CD4-positive, alpha-beta memory T cell (primary cell): ENCODE results near the gene SCYL2. TPM values are rescaled to one million over a fixed set of nuclear protein-coding genes. Genes with fewer than 3 reads are reported as not detected.

Experiments used
- CTCF ChIA-PET: fragments of 350-600 bp; sonication (Branson Sonifier 250); formaldehyde crosslinking; loops from one replicate; lab custom pipeline; 2021; ENCODE audit warnings: inconsistent platforms; ENCODE audit not compliant: partially characterized antibody; lab: Charles Lee
- POLR2A ChIA-PET: fragments of 350-600 bp; sonication (Branson Sonifier 250); formaldehyde crosslinking; loops from one replicate; lab custom pipeline; 2021; ENCODE audit not compliant: partially characterized antibody; lab: Charles Lee
- DNase-seq, 5 donors: peaks; one replicate each; pipeline versions ENCODE4 v3.0.0 to v3.0.0-alpha.2; 2020 to 2022; ENCODE audit warnings: mixed read lengths in 1 of 5
- H3K27ac ChIP-seq: one replicate; pipeline ENCODE4 v1.7.0; 2013; ENCODE audit warnings: low read depth, low read length
- H3K27me3 ChIP-seq: 2 replicates; pipeline ENCODE4 v1.7.0; 2013; ENCODE audit warnings: mild to moderate bottlenecking, low read length, moderate library complexity; ENCODE audit not compliant: insufficient read depth
- H3K36me3 ChIP-seq: 2 replicates; pipeline ENCODE4 v1.7.0; 2013; ENCODE audit warnings: mild to moderate bottlenecking, low read length, moderate library complexity; ENCODE audit not compliant: insufficient read depth
- H3K4me1 ChIP-seq: 2 replicates; pipeline ENCODE4 v1.7.0; 2013; ENCODE audit warnings: mild to moderate bottlenecking, low read length, moderate library complexity; ENCODE audit not compliant: insufficient read depth
- H3K4me3 ChIP-seq, 2 donors: one replicate each; pipeline ENCODE4 v1.7.0; 2013; ENCODE audit warnings: low read length in 2 of 2, mild to moderate bottlenecking in 1 of 2
- H3K9me3 ChIP-seq, 2 donors: one replicate each; pipeline ENCODE4 v1.7.0; 2013; ENCODE audit warnings: low read length in 2 of 2, control low read depth in 1 of 2; ENCODE audit not compliant: control insufficient read depth in 1 of 2
- H3K27ac Mint-ChIP-seq, 7 donors: one replicate each; pipeline ENCODE4 v1.8.0; 2020 to 2021; ENCODE audit warnings: mixed read lengths in 7 of 7, mild to moderate bottlenecking in 6 of 7, inconsistent platforms in 3 of 7, moderate library complexity in 3 of 7
- H3K27me3 Mint-ChIP-seq, 2 donors: one replicate each; pipeline ENCODE4 v1.8.0; 2020 to 2021; ENCODE audit warnings: mixed read lengths in 2 of 2
- H3K36me3 Mint-ChIP-seq, 2 donors: one replicate each; pipeline ENCODE4 v1.8.0; 2020 to 2021; ENCODE audit warnings: mixed read lengths in 2 of 2, inconsistent platforms in 1 of 2, mild to moderate bottlenecking in 1 of 2
- H3K4me1 Mint-ChIP-seq, 4 donors: one replicate each; pipeline ENCODE4 v1.8.0; 2020 to 2021; ENCODE audit warnings: mixed read lengths in 4 of 4, mild to moderate bottlenecking in 1 of 4
- H3K4me3 Mint-ChIP-seq, 8 donors: one replicate each; pipeline ENCODE4 v1.8.0; 2020 to 2021; ENCODE audit warnings: mixed read lengths in 8 of 8, mild to moderate bottlenecking in 7 of 8, moderate library complexity in 6 of 8, inconsistent platforms in 3 of 8
- H3K9me3 Mint-ChIP-seq, 8 donors: one replicate each; pipeline ENCODE4 v1.8.0; 2020 to 2021; ENCODE audit warnings: mixed read lengths in 8 of 8, mild to moderate bottlenecking in 5 of 8, inconsistent platforms in 3 of 8, moderate library complexity in 1 of 8
- intact Hi-C: fragments of 100-400 bp; cut with micrococcal nuclease; formaldehyde crosslinking; loops from one replicate; pipeline ENCODE4 v1.15.1; 2023
- polyA plus RNA-seq, 2 donors: library from polyadenylated mRNA; unstranded; fragments of 300-500 nt; fragmentation: Illumina TruSeq; gene quantifications; one replicate each; pipeline ENCODE4 v1.2.3, GENCODE V29; 2021
- total RNA-seq, 2 experiments: library from RNA; stranded (reverse); gene quantifications; one replicate each; pipeline ENCODE4 v1.2.3, GENCODE V29; 2021

Gene SCYL2
- total and polyA plus RNA-seq, 4 experiments from 2014 or later: 19.2 to 52.5 (median 33.6) TPM

- H3K4me3 Mint-ChIP-seq: no peak overlapping the region
- DNase-seq: no peak
- Histone ChIP-seq H3K4me3 (no peak overlapping the region), H3K9me3 (no peaks in the 10 kb centered on the region), H3K4me1 (no peaks in the 10 kb centered on the region), H3K27ac (no peak overlapping the region), H3K36me3 (no peaks in the 10 kb centered on the region), H3K27me3 (no peaks in the 10 kb centered on the region)
- intact Hi-C loops: no loop called here
- ChIA-PET POLR2A (no interaction called here), CTCF (interaction anchor here (1.0 kb wide), 1 partner anchor 15 kb away, joined by 3 read pairs; no protein-coding TSS in a partner anchor)
- no peaks in the 10 kb centered on the region for H3K4me1 Mint-ChIP-seq
- H3K27me3 Mint-ChIP-seq: peaks cover 0 to 4% of the 10 kb centered on the region in 2 donors
- peak overlapping the region in 2 of 7 donors; percentile 16 to 17 for H3K27ac Mint-ChIP-seq
- no peaks in the 10 kb centered on the region for H3K36me3 Mint-ChIP-seq
- no peaks in the 10 kb centered on the region for H3K9me3 Mint-ChIP-seq
Measured at GRCh38 chr12:100348657-100349454, 81.9 kb downstream of the SCYL2 start.

GRCh38 chr12:100356644-100357223, 89.8 kb downstream of the SCYL2 start, which contains the start of gene SLC17A8:
TSS of gene SLC17A8 (plus strand) at chr12:100357074. CDS start at chr12:100357392, 318 bp downstream.
- Histone ChIP-seq H3K9me3 (no peaks in the 10 kb centered on the region), H3K36me3 (no peaks in the 10 kb centered on the region), H3K27ac (no peak within 1 kb of the TSS), H3K4me3 (no peak within 1 kb of the TSS), H3K4me1 (no peaks in the 10 kb centered on the region), H3K27me3 (peaks cover 4% of the 10 kb centered on the region)
- ChIA-PET POLR2A (no interaction called here), CTCF (no interaction called here)
- peaks cover 10 to 14% of the 10 kb centered on the region in 2 donors for H3K27me3 Mint-ChIP-seq
- intact Hi-C loops: no loop called here
- no peak within 1 kb of the TSS for H3K4me3 Mint-ChIP-seq
- DNase-seq: no peak
- no peaks in the 10 kb centered on the region for H3K36me3 Mint-ChIP-seq
- H3K4me1 Mint-ChIP-seq: no peaks in the 10 kb centered on the region
- H3K27ac Mint-ChIP-seq: no peak within 1 kb of the TSS
- no peaks in the 10 kb centered on the region for H3K9me3 Mint-ChIP-seq

- H3K36me3 Mint-ChIP-seq: no peaks in the 10 kb centered on the region
- no peaks in the 10 kb centered on the region for H3K9me3 Mint-ChIP-seq
- ChIA-PET POLR2A (no interaction called here), CTCF (no interaction called here)
- Histone ChIP-seq H3K36me3 (no peaks in the 10 kb centered on the region), H3K27ac (no peak overlapping the region), H3K4me3 (no peak overlapping the region), H3K27me3 (peaks cover 4% of the 10 kb centered on the region), H3K4me1 (no peaks in the 10 kb centered on the region), H3K9me3 (no peaks in the 10 kb centered on the region)
- no peak overlapping the region for H3K27ac Mint-ChIP-seq
- no peak overlapping the region for H3K4me3 Mint-ChIP-seq
- peaks cover 7 to 16% of the 10 kb centered on the region in 2 donors for H3K27me3 Mint-ChIP-seq
- no peak for DNase-seq
- intact Hi-C loops: no loop called here
- no peaks in the 10 kb centered on the region for H3K4me1 Mint-ChIP-seq
Measured at GRCh38 chr12:100359248-100359647, 92.3 kb downstream of the SCYL2 start.

- H3K27me3 ChIP-seq: peaks cover 4% of the 10 kb centered on the region
- H3K4me1 ChIP-seq: no peaks in the 10 kb centered on the region
- H3K36me3 Mint-ChIP-seq: no peaks in the 10 kb centered on the region
- H3K36me3 ChIP-seq: no peaks in the 10 kb centered on the region
- intact Hi-C loops: no loop called here
- H3K27ac Mint-ChIP-seq: no peak overlapping the region
- H3K9me3 Mint-ChIP-seq: no peaks in the 10 kb centered on the region
- DNase-seq: no peak
- no peak overlapping the region for H3K27ac ChIP-seq
- no peaks in the 10 kb centered on the region for H3K4me1 Mint-ChIP-seq
- peaks cover 7 to 16% of the 10 kb centered on the region in 2 donors for H3K27me3 Mint-ChIP-seq
- POLR2A ChIA-PET: no interaction called here
- no peaks in the 10 kb centered on the region for H3K9me3 ChIP-seq
- H3K4me3 Mint-ChIP-seq: no peak overlapping the region
- H3K4me3 ChIP-seq: no peak overlapping the region
- CTCF ChIA-PET: interaction anchor here (1.0 kb wide), 1 partner anchor 12 kb away, joined by 3 read pairs; no protein-coding TSS in a partner anchor
Measured at GRCh38 chr12:100359822-100360221, 92.8 kb downstream of the SCYL2 start.

GRCh38 chr12:100360450-100360849, 93.5 kb downstream of the SCYL2 start:
- H3K4me1 Mint-ChIP-seq: no peaks in the 10 kb centered on the region
- Histone ChIP-seq H3K4me3 (no peak overlapping the region), H3K27ac (no peak overlapping the region), H3K4me1 (no peaks in the 10 kb centered on the region), H3K9me3 (no peaks in the 10 kb centered on the region), H3K27me3 (peaks cover 4% of the 10 kb centered on the region), H3K36me3 (no peaks in the 10 kb centered on the region)
- no peak overlapping the region for H3K4me3 Mint-ChIP-seq
- intact Hi-C loops: no loop called here
- no peaks in the 10 kb centered on the region for H3K9me3 Mint-ChIP-seq
- no peak overlapping the region for H3K27ac Mint-ChIP-seq
- ChIA-PET CTCF (interaction anchor here (1.0 kb wide), 1 partner anchor 13 kb away, joined by 3 read pairs; no protein-coding TSS in a partner anchor), POLR2A (no interaction called here)
- no peak for DNase-seq
- H3K36me3 Mint-ChIP-seq: no peaks in the 10 kb centered on the region
- H3K27me3 Mint-ChIP-seq: peaks cover 7 to 16% of the 10 kb centered on the region in 2 donors

- ChIA-PET CTCF (interaction anchor here (1.0 kb wide), 1 partner anchor 16 kb away, joined by 3 read pairs; no protein-coding TSS in a partner anchor), POLR2A (no interaction called here)
- no peak overlapping the region for H3K4me3 Mint-ChIP-seq
- H3K9me3 ChIP-seq: no peaks in the 10 kb centered on the region
- peaks cover 0 to 4% (median 0%) of the 10 kb centered on the region in 8 donors for H3K9me3 Mint-ChIP-seq
- H3K4me1 Mint-ChIP-seq: no peaks in the 10 kb centered on the region
- no peak overlapping the region for H3K27ac ChIP-seq
- no peak overlapping the region for H3K27ac Mint-ChIP-seq
- H3K4me3 ChIP-seq: no peak overlapping the region
- no peaks in the 10 kb centered on the region for H3K36me3 ChIP-seq
- H3K36me3 Mint-ChIP-seq: no peaks in the 10 kb centered on the region
- intact Hi-C loops: no loop called here
- H3K4me1 ChIP-seq: no peaks in the 10 kb centered on the region
- DNase-seq: no peak
- no peaks in the 10 kb centered on the region for H3K27me3 ChIP-seq
- peaks cover 2 to 8% of the 10 kb centered on the region in 2 donors for H3K27me3 Mint-ChIP-seq
Measured at GRCh38 chr12:100364324-100364723, 97.3 kb downstream of the SCYL2 start.

GRCh38 chr12:100365411-100365810, 98.4 kb downstream of the SCYL2 start:
- Mint-ChIP-seq H3K9me3 (peaks cover 0 to 5% (median 0%) of the 10 kb centered on the region in 8 donors), H3K4me3 (no peak overlapping the region), H3K4me1 (no peaks in the 10 kb centered on the region), H3K27ac (no peak overlapping the region), H3K36me3 (no peaks in the 10 kb centered on the region), H3K27me3 (peaks cover 2 to 7% of the 10 kb centered on the region in 2 donors)
- Histone ChIP-seq H3K36me3 (no peaks in the 10 kb centered on the region), H3K4me1 (no peaks in the 10 kb centered on the region), H3K27ac (no peak overlapping the region), H3K4me3 (no peak overlapping the region), H3K27me3 (no peaks in the 10 kb centered on the region), H3K9me3 (no peaks in the 10 kb centered on the region)
- no peak for DNase-seq
- CTCF ChIA-PET: no interaction called here
- POLR2A ChIA-PET: no interaction called here
- intact Hi-C loops: no loop called here
